VCaP (cell line): Measurements from ENCODE around the gene SLC39A11.

ENCODE experiments used
- H3K27ac ChIP-seq: fragments of 450-650 bp; 2 replicates; pipeline ENCODE4 v1.5.1; 2017
- TF ChIP-seq, protein P1 (sequence below): fragments of 450-650 bp; conservative IDR thresholded peaks from 2 replicates; pipeline ENCODE4 v1.5.1; 2017; ENCODE audit warnings: mild to moderate bottlenecking, moderate library complexity

SLC39A11 gene

DNA sequence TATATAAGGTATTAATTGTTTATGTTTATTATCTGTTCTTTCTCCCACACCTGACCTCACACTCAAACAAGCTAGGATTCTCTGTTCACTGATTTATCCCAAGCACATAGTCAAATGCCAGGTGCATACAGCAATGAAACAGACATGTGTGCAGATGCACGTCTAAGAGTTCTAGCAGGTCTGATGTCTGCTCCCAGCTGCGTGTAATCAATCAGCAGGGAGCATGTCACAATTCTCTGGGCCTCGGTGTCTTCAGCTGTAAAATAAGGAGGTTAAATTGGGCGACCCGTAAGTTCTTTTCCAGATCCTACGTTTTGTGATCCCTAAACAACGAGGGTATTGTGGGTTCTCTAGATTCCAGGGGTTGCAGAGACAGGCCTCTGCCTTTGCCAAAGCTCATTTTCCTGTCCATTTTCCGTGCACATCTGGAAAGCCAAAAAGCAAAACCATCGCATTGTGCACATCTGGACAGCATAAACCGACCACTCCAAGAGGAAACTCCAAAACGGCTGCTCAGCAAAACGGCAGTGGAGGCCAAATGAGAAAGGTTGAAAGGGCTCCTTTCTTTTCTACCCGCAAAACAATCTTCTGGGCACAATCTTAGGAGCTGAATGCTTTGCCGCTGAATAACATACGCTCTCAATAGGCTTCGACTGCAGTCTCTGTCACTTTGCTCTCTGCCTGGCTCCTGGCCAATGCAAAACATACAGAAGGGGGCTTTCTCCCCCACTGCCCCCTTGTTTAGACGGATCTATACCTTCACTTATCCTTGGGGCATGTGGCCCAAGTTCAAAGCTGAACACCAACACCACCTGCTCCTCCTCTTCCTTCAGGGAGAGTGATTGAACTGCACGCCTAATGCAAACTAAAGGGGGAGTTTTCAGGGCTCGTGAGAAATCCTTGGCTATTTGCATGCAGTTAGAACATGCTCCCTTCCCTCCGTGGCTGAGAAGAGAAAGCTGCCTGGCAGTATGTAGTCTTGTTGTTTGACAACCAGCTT lies 426.3 kb downstream of the SLC39A11 start:
- peak overlapping the region; percentile 53 for H3K27ac ChIP-seq
- TF ChIP-seq, protein P1, sequence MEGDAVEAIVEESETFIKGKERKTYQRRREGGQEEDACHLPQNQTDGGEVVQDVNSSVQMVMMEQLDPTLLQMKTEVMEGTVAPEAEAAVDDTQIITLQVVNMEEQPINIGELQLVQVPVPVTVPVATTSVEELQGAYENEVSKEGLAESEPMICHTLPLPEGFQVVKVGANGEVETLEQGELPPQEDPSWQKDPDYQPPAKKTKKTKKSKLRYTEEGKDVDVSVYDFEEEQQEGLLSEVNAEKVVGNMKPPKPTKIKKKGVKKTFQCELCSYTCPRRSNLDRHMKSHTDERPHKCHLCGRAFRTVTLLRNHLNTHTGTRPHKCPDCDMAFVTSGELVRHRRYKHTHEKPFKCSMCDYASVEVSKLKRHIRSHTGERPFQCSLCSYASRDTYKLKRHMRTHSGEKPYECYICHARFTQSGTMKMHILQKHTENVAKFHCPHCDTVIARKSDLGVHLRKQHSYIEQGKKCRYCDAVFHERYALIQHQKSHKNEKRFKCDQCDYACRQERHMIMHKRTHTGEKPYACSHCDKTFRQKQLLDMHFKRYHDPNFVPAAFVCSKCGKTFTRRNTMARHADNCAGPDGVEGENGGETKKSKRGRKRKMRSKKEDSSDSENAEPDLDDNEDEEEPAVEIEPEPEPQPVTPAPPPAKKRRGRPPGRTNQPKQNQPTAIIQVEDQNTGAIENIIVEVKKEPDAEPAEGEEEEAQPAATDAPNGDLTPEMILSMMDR = no peak

DNA sequence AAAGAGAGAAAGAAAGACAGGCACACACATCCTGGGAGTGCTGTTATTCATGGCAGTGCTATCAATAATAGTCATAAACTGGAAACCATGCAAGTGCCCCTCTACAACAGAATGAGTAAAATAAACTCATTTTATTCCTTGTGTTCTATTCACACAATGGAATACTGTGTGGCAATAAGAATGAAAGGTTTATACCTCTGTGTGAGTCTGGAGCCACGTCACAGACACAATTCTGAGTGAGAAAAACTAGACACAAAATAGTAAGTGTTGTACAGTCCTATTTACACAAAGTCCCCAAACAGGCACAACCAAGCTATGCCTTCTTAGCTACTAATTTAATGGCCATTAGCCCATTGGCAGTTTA lies 429.7 kb downstream of the SLC39A11 start:
- no peak overlapping the region for H3K27ac ChIP-seq
- TF ChIP-seq, protein P1 = no peak

DNA sequence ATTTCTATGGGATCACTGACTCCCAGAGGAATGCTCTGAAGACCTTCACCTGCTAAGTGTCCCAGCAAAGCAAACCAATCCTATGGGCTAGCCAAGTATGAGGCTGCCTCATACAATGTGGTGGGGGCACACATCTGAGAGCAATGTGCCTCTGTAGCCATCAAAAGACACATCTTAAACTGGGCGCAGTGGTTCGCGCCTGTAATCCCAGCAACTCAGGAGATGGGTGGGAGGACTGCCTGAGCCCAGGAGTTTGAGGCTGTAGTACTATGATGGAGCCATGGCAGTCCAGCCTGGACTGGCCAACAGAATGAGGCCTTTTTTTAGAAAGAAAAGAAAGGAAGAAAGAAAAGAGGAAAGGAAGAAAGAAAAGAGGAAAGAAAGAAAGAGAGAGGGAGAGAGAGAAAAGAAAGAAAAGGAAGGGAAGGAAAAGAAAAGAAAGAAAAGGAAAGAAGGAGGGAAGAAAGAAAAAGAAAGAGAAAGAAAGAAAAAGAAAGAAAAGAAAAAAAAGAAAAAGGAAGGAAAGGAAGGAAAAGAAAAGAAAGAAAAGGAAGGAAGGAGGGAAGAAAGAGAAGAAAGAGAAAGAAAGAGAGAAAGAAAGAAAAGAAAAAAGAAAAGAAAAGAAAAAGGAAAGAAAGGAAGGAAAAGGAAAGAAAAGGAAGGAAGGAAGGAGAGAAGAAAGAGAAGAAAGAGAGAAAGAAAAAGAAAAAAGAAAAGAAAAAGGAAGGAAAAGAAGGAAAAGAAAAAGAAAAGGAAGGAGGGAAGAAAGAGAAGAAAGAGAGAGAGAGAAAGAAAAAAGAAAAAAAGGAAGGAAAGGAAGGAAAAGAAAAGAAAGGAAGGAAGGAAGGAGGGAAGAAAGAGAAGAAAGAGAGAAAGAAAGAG lies 430.3 kb downstream of the SLC39A11 start:
- TF ChIP-seq, protein P1 = no peak

DNA sequence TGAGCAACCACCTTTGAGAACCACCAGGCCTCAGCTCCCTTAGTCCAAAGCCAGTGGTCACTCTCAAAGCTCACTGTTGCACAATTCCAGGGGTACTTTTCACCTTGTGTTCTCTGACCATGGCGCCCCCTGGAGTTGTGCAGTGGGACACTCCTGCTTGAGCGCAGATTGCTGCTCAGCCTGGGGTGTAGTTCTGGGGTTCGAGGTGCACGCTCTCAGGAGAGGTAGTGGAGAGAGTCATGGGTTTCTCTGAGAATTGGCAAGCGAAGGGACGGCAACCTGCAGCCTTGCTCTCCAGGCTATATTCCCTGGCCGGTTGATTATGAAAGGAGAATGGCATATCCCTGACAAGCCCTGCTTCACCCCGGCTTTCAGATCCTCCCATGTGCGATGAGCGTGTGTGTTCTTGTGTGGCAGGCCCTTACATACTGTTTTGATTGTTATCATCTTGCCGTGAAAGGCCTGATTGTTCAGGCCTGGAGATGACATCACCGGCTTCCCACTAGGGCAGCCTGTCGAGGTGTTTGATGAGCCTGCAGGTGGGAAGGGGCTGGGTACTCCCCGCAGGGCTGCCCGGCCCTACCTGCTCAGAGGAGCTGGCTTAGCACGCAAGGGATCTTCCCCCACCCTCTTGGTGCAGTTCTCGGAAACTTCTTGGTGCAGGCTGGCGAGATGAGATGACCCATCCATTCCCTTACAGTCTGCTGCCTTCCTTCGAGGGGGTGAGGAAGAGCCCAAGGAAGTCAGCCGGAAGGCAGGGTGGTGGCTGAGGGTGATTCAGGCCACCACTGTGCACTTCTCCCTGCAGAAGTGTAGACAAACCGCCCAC lies 431.2 kb downstream of the SLC39A11 start:
- peak overlapping the region; percentile 20; the same call in 1 of the 2 replicates for H3K27ac ChIP-seq

More for the DNA sequence above, 430.3 kb downstream of the SLC39A11 start:
- no peak overlapping the region; the same call in 1 of the 2 replicates for H3K27ac ChIP-seq

DNA sequence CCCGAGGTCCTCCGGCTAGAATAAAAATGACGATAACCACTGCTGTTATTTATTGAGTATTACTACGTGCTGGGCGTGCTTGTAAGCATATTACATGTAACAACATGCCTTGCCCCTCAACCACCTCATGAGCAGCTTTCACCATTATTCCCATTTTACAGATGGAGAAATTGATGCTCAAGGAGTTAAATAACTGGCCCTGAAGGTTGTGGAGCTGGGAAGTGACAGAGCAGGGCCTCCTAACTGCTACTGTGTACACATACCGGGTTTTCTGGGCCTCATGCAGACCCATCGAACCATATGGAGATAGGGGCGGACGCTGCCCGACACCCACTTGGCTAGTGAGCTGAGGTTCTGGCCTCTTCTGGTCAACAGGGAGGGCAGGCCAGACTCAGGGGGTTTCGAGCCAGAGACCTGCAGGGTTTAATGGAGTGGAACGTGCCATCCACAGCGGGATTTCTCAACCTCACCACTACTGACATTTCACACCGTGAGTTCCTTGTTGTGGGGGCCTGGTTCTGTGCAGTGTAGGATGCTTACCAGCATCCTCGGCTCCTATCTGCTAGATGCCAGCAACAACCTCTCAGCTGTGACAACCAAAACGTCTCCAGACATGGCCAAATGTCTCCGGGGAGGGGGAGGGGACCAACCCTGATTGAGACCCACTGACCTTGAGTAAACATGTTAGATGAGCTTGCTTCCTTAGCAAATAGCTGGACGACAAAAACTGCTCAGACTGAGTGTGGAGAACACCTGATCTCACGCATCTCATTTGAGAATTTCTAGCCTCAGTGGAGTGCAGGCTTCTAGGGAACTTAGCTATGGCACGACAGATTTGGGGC lies 432.0 kb downstream of the SLC39A11 start:
- TF ChIP-seq, protein P1 = no peak
- H3K27ac ChIP-seq = peak overlapping the region; percentile 20; the same call in 1 of the 2 replicates

More for the DNA sequence above, 431.2 kb downstream of the SLC39A11 start:
- TF ChIP-seq, protein P1 = 0 out of 2 replicates have a peak, but pooled peaks have one; percentile 21

DNA sequence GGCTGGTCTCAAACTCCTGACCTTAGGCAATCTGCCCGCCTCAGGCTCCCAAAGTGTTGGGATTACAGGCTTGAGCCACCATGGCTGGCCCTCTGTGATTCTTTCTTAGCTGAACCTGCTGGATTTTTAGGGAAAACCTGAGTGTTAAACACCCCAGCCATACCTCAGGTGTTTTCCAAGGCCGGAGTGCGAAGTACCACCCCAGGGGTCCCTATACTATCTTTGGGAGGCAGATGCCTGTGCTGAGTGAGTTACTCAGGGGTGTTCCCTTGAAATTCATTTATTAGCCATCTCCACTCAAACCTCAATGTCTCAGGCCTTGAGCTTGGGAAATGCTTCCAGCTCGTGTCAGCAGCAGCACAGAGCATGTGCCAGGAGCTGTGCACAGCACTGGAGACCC lies 432.7 kb downstream of the SLC39A11 start:
- H3K27ac ChIP-seq = no peak overlapping the region
- TF ChIP-seq, protein P1 = no peak
